BLaER1 treated with 17β-estradiol and CSF1 and Interleukin-3, amounts not matched to agents 10 nM and 100 nM (cell line): ENCODE results near the gene GGCT.
"Not testable (repeated sequence)": the region's sequence is repeated elsewhere in the genome, so short reads cannot be mapped to it uniquely, and the experiment has no call there.

Experiments used
- H3K27ac ChIP-seq, 11 experiments: shearing (Covaris generic); formaldehyde crosslinking; 2 replicates each; pipeline ENCODE4 v1.8.1; 2022
- H3K27me3 ChIP-seq, 11 experiments: shearing (Covaris generic); formaldehyde crosslinking; 2 replicates each; pipeline ENCODE4 v1.8.1; 2022
- H3K36me3 ChIP-seq, 11 experiments: shearing (Covaris generic); formaldehyde crosslinking; 2 replicates each; pipeline ENCODE4 v1.8.1; 2022
- H3K4me1 ChIP-seq, 10 experiments: shearing (Covaris generic); formaldehyde crosslinking; 2 replicates each; pipeline ENCODE4 v1.8.1; 2022
- H3K4me2 ChIP-seq, 11 experiments: shearing (Covaris generic); formaldehyde crosslinking; 2 replicates each; pipeline ENCODE4 v1.8.1; 2022
- H3K4me3 ChIP-seq, 10 experiments: shearing (Covaris generic); formaldehyde crosslinking; 2 replicates each; pipeline ENCODE4 v1.8.1; 2022
- H3K9ac ChIP-seq, 11 experiments: shearing (Covaris generic); formaldehyde crosslinking; 2 replicates each; pipeline ENCODE4 v1.8.1; 2022
- H3K9me3 ChIP-seq, 11 experiments: shearing (Covaris generic); formaldehyde crosslinking; replicated peaks in 1 of 11; 2 replicates each; pipeline ENCODE4 v1.8.1; 2022
- H4K20me1 ChIP-seq, 11 experiments: shearing (Covaris generic); formaldehyde crosslinking; 2 replicates each; pipeline ENCODE4 v1.8.1; 2022
- Cebpa-rat ChIP-seq, 11 experiments: shearing (Covaris generic); IDR thresholded peaks; 2 replicates each; pipeline ENCODE4 v1.8.1; 2022

GGCT gene

DNA sequence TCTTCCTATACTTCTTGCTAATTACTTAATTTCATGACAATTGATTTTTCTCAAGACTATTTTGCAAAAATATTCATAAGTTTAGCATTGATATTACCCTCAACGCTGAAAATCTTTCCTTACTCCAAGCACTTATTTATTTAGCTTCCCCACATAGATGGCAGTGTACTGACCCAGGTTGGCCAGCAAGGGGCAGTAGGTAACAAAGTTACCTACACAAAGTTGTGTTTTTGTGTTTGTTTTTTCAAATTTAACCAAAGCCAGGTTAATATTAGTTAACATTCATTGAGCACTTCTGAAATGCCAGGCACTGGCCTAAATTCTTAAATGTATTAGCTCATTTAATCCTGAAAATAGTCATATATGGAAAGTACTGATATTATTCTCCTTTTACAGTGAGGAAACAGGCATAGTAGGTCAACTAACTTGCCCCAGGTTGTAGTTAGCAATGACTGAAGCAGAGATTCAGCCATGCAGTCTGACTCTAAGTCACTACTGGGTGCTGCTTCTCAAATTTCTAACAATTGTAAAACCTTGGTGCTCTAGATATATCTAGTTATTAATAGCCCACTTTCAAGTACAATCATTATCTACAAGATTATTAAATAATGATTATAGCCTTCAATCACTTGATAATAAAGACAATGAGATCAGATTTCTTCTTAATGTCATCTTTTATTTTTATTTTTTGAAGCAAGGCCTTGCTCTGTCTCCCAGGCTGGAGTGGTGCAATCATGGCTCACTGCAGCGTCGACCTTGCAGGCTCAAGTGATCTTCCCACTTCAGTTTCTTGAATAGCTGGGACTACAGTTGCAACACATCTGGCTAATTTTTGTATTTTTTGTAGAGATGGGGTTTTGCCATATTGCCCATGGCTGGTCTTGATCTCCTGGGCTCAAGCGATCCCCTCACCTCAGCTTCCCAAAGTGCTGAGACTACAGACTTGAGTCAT is 5.8 kb upstream of the GGCT start:
- H3K4me2 ChIP-seq, result no peak overlapping the region
- no peaks in the 10 kb centered on the region for H3K36me3 ChIP-seq
- H4K20me1 ChIP-seq, result no peaks in the 10 kb centered on the region
- TF ChIP-seq Cebpa-rat (IDR thresholded peaks at IDR 0.05), result no peak
- no peak overlapping the region for H3K27ac ChIP-seq
- peaks cover 8 to 19% (median 13%) of the 10 kb centered on the region in 11 experiments; a peak in 18 of 22 replicates for H3K9me3 ChIP-seq
- H3K4me3 ChIP-seq, result no peak overlapping the region
- no peak overlapping the region for H3K9ac ChIP-seq
- no peaks in the 10 kb centered on the region for H3K27me3 ChIP-seq
- peaks cover 0 to 6% (median 3%) of the 10 kb centered on the region in 10 experiments; a peak in 11 of 20 replicates for H3K4me1 ChIP-seq

DNA sequence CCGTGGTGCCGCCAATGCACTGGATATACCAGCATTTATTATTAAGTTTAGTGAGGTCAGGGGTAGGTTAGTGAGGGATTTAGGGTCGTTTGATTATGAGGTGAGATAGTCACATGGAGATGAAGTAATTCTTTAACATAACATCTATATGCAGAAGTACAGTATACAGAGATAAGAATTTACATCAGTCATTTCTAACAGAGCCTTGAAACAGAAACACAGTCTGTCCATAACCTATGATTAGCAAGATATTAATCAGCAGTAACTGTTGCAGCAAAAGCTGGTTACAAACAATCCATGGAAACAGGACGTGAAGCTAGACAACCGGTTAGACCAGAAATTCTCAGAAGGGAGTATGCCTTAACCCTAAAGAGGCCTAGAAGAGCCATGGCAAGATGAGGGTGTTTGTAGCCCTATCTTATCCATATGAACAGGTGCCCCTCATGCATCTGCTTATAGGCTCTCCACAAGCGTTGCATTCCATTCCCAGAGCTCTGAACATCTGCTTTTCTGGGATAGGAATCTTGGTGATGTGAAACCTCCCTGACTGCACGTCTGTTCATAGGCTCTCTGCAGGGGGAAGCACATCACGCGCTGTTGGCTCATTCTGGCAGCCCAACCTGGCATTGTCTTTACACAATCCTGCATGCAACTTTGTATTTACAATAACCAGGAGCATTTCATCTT is 4.7 kb upstream of the GGCT start:
- H3K4me3 ChIP-seq, H4K20me1 ChIP-seq, H3K36me3 ChIP-seq, H3K27ac ChIP-seq, H3K4me2 ChIP-seq, H3K27me3 ChIP-seq, H3K9ac ChIP-seq: not testable (repeated sequence)
- Histone ChIP-seq H3K9me3 (peaks cover 8 to 19% (median 13%) of the 10 kb centered on the region in 11 experiments; a peak in 18 of 22 replicates), H3K4me1 (peaks cover 0 to 10% (median 7%) of the 10 kb centered on the region in 10 experiments; a peak in 11 of 20 replicates)

DNA sequence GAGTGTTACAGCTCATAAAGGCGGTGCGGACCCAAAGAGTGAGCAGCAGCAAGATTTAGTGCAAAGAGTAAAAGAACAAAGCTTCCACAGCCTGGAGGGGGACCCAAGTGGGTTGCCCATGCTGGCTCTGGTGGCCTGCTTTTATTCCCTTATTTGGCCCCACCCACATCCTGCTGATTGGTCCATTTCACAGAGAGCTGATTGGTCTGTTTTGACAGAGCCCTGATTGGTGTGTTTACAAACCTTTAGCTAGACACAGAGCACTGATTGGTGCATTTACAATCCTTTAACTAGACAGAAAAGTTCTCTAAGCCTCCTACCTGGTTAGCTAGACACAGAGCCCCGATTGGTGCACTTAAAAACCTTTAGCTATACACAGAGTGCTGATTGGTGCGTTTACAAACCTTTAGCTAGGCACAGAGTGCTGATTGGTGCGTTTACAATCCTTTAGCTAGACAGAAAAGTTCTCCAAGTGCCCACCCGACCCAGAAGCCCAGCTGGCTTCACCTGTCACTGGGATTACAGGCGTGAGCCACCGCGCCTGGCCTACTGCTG is 2.8 kb upstream of the GGCT start:
- Histone ChIP-seq H3K9me3 (peaks cover 8 to 19% (median 13%) of the 10 kb centered on the region in 11 experiments; a peak in 18 of 22 replicates), H3K4me1 (peaks cover 17 to 27% (median 23%) of the 10 kb centered on the region in 10 experiments), H4K20me1 (peaks cover 0 to 14% (median 8%) of the 10 kb centered on the region in 11 experiments; a peak in 10 of 22 replicates)
- H3K9ac ChIP-seq, H3K27me3 ChIP-seq, H3K36me3 ChIP-seq, H3K4me2 ChIP-seq, H3K27ac ChIP-seq, H3K4me3 ChIP-seq: not testable (repeated sequence)

DNA sequence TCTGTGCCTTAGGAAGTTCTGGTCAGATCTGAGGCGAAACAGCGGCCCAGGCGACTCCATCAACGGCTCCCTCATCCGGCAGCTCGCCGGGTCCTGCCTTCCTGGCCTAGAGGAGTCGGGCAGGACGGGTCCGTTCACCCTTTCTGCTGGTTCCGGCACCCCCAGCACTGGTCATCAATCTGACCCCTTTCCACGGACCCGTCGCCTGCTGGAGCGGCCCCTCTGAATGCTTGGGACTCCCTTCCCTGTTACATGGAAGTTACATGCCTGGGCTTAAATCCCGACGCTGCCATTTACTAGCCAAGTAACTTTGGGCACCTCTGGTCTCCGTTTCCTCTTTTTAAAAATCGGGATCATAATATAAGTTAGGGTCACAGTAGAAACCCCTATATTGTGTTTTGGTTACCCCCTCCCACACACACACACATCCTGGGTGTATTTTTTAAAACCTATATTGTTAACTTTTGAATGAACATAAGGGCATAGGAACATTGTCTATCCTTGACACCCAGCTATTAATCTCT is 607 bp upstream of the GGCT start:
- H3K27ac ChIP-seq, result peak overlapping the region; percentile 61 to 95 (median 87)
- peak overlapping the region; percentile 79 to 94 (median 90) for H3K9ac ChIP-seq
- peak overlapping the region; percentile 87 to 96 (median 92) for H3K4me2 ChIP-seq
- H3K36me3 ChIP-seq, result peaks cover 0 to 23% (median 12%) of the 10 kb centered on the region in 11 experiments; a peak in 15 of 22 replicates
- no peaks in the 10 kb centered on the region for H3K27me3 ChIP-seq
- H4K20me1 ChIP-seq, result peaks cover 0 to 18% (median 9%) of the 10 kb centered on the region in 11 experiments; a peak in 10 of 22 replicates
- H3K4me3 ChIP-seq, result peak overlapping the region; percentile 84 to 97 (median 92)
- no peak for TF ChIP-seq Cebpa-rat (IDR thresholded peaks at IDR 0.05)
- peaks cover 23 to 33% (median 27%) of the 10 kb centered on the region in 10 experiments for H3K4me1 ChIP-seq
- peaks cover 8 to 19% (median 13%) of the 10 kb centered on the region in 11 experiments; a peak in 18 of 22 replicates for H3K9me3 ChIP-seq

DNA sequence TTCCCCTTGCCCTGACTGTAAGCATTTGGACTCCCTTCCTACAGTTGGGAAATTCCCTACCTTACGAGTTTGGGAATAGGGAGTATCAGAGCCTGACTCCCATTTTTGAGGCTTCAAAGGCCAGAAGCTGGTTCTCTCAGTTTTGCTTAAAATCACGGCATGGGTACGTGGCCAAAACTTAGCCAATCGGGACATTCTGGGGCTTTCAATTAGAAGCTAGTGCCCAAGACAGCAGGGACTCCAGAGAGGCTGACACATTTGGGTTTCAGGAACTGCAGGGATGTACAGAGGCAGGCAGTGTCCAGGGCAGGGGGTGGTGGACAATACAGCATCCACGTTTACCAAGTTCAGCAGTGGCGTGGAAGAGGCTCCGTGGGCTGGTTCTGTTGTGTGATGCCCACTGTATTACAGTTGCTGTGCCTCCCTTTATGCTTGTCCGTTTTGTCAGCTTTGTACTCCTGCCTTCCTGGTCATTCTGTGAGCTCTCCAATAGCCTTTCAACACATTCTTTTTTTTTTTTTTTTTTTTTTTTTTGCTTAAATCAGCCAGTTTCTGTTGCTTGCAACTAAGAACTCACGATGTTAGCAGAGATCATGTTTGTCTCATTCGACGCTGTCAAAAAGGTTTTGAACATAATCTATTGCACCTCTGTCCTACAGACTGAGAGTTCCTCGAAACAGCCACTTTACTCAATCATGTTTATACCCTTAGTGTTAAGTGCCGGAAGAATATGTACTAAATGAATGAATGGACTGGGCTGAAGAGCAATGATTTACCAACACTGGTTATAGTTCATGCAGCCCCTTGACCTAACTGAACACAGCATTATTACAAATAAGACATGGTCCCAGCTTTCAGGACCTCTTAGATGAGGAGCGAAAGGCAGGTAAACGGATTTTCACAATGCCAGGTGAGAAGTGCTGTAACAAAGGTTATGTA is 1.1 kb downstream of the GGCT start:
- Histone ChIP-seq H3K9me3 (peaks cover 8 to 22% (median 16%) of the 10 kb centered on the region in 11 experiments; a peak in 18 of 22 replicates), H3K9ac (peak overlapping the region; percentile 86 to 94 (median 90)), H3K27ac (peak overlapping the region in 10 of 11 experiments; percentile 75 to 95 (median 88); a peak in 20 of 22 replicates), H3K36me3 (peaks cover 11 to 40% (median 26%) of the 10 kb centered on the region in 11 experiments), H4K20me1 (peaks cover 0 to 18% (median 9%) of the 10 kb centered on the region in 11 experiments; a peak in 10 of 22 replicates), H3K27me3 (no peaks in the 10 kb centered on the region), H3K4me1 (peaks cover 23 to 33% (median 27%) of the 10 kb centered on the region in 10 experiments), H3K4me3 (peak overlapping the region; percentile 84 to 97 (median 92)), H3K4me2 (peak overlapping the region; percentile 79 to 98 (median 93))
- TF ChIP-seq Cebpa-rat (IDR thresholded peaks at IDR 0.05), result no peak

DNA sequence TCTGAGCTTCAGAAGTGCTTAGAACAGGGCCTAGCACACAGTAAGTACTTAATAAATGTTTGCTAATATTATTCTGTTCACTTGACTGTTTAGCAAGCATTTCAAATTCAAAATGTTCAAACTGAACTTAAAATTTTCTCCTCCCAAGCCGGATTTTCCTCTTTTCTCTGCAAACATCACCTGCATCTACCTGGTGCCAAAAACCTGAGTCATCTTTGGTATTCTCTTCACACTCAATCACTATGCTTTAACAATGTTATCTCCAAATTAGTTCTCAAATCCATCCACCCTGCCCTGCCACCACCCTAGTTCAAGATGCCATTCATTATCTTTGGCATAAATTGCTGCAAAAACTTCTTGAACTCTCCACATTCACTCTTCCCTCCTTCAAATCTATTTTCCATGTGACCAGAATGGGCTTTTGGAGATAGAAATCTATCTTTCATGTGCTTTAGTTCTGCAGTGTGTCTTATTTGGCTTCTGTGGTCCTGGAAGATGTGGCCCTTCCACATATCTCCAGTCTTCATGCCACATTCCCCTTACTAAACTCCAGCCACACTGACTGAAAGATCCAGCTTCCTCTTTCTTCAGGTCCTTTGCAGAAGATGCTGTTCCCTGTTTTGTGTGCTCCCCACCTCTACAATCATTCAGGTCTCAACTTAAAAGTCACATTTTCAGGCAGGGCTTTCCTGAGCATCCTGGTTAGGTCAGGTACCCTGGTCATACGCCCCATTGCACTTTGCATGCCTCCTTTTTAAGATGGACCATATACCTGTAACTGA is 2.0 kb downstream of the GGCT start:
- no peak overlapping the region for H3K27ac ChIP-seq
- H3K9ac ChIP-seq, result peak overlapping the region in 3 of 11 experiments; percentile 90 to 94 (median 91); a peak in 2 of 22 replicates
- H3K4me1 ChIP-seq, result peaks cover 23 to 33% (median 27%) of the 10 kb centered on the region in 10 experiments
- no peak for TF ChIP-seq Cebpa-rat (IDR thresholded peaks at IDR 0.05)
- peaks cover 16 to 47% (median 32%) of the 10 kb centered on the region in 11 experiments for H3K36me3 ChIP-seq
- H3K4me3 ChIP-seq, result peak overlapping the region in 7 of 10 experiments; percentile 84 to 97 (median 92); a peak in 7 of 20 replicates
- H3K27me3 ChIP-seq, result no peaks in the 10 kb centered on the region
- H4K20me1 ChIP-seq, result peaks cover 0 to 18% (median 9%) of the 10 kb centered on the region in 11 experiments; a peak in 10 of 22 replicates
- H3K9me3 ChIP-seq, result peaks cover 6 to 24% (median 15%) of the 10 kb centered on the region in 11 experiments; a peak in 18 of 22 replicates
- H3K4me2 ChIP-seq, result peak overlapping the region; percentile 79 to 98 (median 93)

DNA sequence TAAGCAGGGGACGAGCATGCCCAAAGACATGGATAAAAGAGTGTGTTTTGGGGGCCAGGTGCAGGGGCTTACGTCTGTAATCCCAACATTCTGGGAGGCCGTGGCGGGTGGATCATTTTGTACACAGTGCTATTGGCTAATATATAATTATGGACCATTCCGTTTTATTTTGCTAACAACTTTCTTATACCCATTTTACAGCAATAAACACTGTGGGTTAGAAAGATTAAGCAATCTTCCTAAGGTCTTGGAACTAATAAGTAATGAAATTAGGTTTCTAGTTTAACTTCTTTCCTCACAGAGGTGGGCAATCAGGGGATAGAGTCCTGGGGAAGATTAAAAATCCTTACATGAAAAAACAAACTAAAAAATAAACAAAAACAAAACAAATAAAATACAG is 3.4 kb downstream of the GGCT start:
- Histone ChIP-seq H3K27me3 (no peaks in the 10 kb centered on the region), H3K36me3 (peaks cover 30 to 61% (median 45%) of the 10 kb centered on the region in 11 experiments), H3K27ac (no peak overlapping the region), H3K9me3 (peaks cover 0 to 25% (median 16%) of the 10 kb centered on the region in 11 experiments; a peak in 17 of 22 replicates), H3K4me3 (no peak overlapping the region), H4K20me1 (peaks cover 0 to 18% (median 9%) of the 10 kb centered on the region in 11 experiments; a peak in 10 of 22 replicates), H3K4me2 (no peak overlapping the region), H3K4me1 (peaks cover 23 to 33% (median 27%) of the 10 kb centered on the region in 10 experiments), H3K9ac (no peak overlapping the region)
- no peak for TF ChIP-seq Cebpa-rat (IDR thresholded peaks at IDR 0.05)
